ENCODE measurements around the gene TCAF2. TPM values are rescaled to one million over a fixed set of nuclear protein-coding genes. Genes with fewer than 3 reads are reported as not detected.
"Not testable (repeated sequence)": the region's sequence is repeated elsewhere in the genome, so short reads cannot be mapped to it uniquely, and the experiment has no call there.

The TCAF2 gene
- total and polyA plus RNA-seq, 2 of the 8 experiments (the other 6 are each of a cell fraction or from before 2014, with no cell fraction given) = 0.06 to 0.20 TPM

DNA sequence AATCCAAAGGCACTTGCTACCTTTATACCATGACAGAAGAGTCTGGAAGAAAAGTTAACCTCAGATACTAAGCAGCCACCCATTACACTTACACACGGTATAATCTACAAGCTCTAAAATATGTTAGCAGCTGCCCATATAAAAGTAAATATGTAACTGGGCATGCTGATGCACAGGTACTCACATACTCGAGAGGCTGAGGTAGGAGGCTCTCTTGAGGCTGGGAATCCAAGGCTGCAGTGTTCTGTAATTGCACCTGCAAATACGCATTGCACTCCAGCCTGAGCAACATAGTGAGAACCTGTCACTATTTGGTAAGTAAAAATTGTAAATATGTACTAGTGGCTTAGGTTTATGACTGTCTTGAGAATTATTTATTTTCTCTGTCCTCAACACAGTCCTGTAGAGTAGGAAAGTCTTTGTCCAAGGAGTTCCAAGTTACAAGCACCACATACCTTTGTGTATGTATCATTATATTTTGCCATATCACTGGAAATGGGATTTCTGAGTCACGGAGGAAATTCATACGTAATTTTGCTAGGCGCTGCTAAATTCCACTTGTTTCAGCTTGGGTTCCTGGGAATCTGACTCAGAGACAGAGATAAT is 12.3 kb downstream of the TCAF2 start:
- H3K27me3 ChIP-seq (replicated peaks in 1 of 4; ENCODE audit: control insufficient read depth in 3 of 4, extremely low read depth in 1 of 4, insufficient read depth in 3 of 4, low read length in 3 of 4); FAIRE-seq; H2AK5ac ChIP-seq (ENCODE audit: low read depth, low read length): not testable (repeated sequence)

More for the DNA sequence above, 12.3 kb downstream of the TCAF2 start:
- H3K4me2 ChIP-seq (ENCODE audit: insufficient read depth in 1 of 2, low read depth in 2 of 2, low read length in 2 of 2); H3K36me3 ChIP-seq (ENCODE audit: control insufficient read depth in 2 of 4, insufficient read depth in 4 of 4, low read length in 3 of 4); H3K79me2 ChIP-seq (ENCODE audit: control insufficient read depth in 1 of 2, insufficient read depth in 2 of 2, low read length in 2 of 2); H3K27ac ChIP-seq (ENCODE audit: low read depth, low read length); H3K79me1 ChIP-seq (ENCODE audit: low read depth, low read length); H2AFZ ChIP-seq (ENCODE audit: low read length); H3K9ac ChIP-seq (replicated peaks in 1 of 4; ENCODE audit: extremely low read depth in 1 of 4, low read depth in 3 of 4, low read length in 3 of 4); H3K23ac ChIP-seq (ENCODE audit: insufficient read length); H2BK15ac ChIP-seq (ENCODE audit: low read length); H3K56ac ChIP-seq (replicated peaks; ENCODE audit: insufficient read length, low read depth, low read length); H4K5ac ChIP-seq (ENCODE audit: insufficient read length, low read depth, low read length); H3K9me3 ChIP-seq (ENCODE audit: insufficient read depth in 2 of 2, low read depth in 1 of 2, low read length in 1 of 2); H2BK12ac ChIP-seq (ENCODE audit: low read depth, low read length); H3K23me2 ChIP-seq (ENCODE audit: low read depth, low read length); H3K4me1 ChIP-seq (replicated peaks in 1 of 4; ENCODE audit: control insufficient read depth in 3 of 4, insufficient read depth in 4 of 4, low read length in 3 of 4); H2BK20ac ChIP-seq (ENCODE audit: low read length); H4K91ac ChIP-seq (replicated peaks; ENCODE audit: insufficient read length, low read length); H2BK5ac ChIP-seq (ENCODE audit: low read depth, low read length); H3K18ac ChIP-seq (ENCODE audit: extremely low read depth, low read length); H2BK120ac ChIP-seq (replicated peaks; ENCODE audit: low read depth, low read length); H3K4me3 ChIP-seq (ENCODE audit: extremely low read depth in 1 of 4, insufficient read depth in 2 of 4, low read depth in 3 of 4, low read length in 4 of 4); CTCF ChIA-PET (ENCODE audit: partially characterized antibody); POLR2A ChIA-PET (ENCODE audit: partially characterized antibody); DNase-seq (ENCODE audit: low read depth in 1 of 2, low spot score in 2 of 2); H3K4ac ChIP-seq (replicated peaks; ENCODE audit: insufficient read length, low read depth, low read length); H4K8ac ChIP-seq (ENCODE audit: extremely low read depth, insufficient read depth, low read length); H4K20me1 ChIP-seq (replicated peaks in 1 of 2; ENCODE audit: control insufficient read depth in 1 of 2, insufficient read depth in 2 of 2, low read length in 2 of 2); H3K14ac ChIP-seq (ENCODE audit: insufficient read length): not testable (repeated sequence)
- no CpG with 5 or more reads among the region's 6 CpGs for whole genome bisulfite sequencing, 2 experiments (ENCODE audit: extremely low coverage in 1 of 2, insufficient coverage in 1 of 2, insufficient read length in 1 of 2, insufficient replicate concordance in 2 of 2, low coverage in 1 of 2, low lambda C conversion rate in 2 of 2, missing lambda C conversion rate in 1 of 2)

Data from H1 (cell line).